Left hindlimb (tissue), 1 donor: ENCODE measurements around the gene MYH15.

Experiments used
- DNase-seq: peaks from one replicate; pipeline ENCODE4 v3.0.0-alpha.2; 2018

MYH15 gene

DNA sequence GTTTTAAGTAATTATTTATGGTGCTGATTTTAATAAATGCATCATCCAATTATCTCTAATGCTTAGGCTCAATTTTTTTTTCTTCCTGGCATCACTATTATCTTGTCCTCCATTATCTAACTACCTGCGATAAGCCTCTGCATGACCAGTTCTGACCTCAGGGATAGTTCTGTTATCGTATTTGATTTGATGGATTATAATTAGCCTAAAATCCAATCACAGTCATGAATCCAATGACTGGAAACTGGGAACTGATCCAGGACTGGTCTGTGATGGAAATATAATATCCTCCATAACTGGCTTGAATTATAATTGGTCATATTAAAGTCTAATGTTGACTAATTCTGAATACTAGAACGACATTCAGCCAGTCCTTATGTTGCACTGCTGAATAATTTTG lies 1.1 kb downstream of the MYH15 start:
- DNase-seq = no peak

DNA sequence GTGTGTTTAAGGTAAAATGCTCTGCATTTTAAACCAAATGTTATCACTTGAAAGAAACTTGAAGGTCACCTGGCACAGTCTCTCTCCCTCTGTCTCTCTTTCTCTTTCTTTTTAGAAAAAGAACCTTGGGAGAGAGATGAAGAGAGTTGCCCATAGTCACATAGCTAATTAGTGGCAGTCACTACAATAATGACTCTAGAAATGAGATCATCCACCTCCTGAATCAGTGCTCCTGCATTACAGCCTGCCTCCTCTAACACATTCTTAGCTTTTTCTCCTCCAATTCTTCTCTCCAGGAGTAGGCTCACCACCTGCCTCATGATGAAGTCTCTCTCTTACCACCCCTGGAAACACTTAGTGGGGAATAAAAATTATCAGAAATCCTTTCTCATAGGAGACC lies 2.5 kb downstream of the MYH15 start:
- DNase-seq = no peak

DNA sequence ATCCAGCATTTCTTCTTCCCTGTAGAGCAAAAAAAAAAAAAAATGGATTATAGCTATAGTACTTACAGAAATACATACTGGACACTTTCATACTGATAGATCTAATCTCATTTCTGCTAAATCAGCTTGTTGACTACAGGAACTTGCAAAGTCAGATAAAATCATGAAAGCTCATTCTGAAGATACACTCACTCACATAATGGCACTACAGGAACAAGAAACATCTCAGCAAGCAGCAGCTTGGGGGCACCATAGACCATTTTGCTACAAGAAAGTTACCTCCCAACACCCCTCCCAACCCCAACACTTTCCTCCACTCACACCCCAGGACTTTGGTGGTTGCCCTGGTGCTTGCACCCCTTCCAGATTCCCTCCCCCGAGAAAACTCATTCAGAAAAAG lies 4.6 kb downstream of the MYH15 start:
- no peak for DNase-seq

DNA sequence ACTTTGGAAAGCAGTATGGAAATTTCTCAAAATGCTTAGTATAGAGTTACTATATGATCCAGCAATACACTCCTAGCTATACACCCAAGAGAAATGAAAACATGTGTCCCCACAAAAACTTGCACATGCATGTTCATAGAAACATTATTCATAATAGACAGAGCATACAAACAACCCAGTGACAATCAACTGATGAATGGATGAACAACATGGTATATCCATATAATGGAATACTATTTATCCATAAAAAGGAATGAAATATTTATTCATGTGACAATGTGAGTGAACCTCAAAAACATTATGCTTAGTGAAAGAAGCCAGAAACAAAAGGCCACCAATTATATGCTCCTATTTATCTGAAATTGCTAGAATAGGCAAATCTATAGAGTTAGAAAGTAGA lies 6.7 kb downstream of the MYH15 start:
- no peak for DNase-seq

DNA sequence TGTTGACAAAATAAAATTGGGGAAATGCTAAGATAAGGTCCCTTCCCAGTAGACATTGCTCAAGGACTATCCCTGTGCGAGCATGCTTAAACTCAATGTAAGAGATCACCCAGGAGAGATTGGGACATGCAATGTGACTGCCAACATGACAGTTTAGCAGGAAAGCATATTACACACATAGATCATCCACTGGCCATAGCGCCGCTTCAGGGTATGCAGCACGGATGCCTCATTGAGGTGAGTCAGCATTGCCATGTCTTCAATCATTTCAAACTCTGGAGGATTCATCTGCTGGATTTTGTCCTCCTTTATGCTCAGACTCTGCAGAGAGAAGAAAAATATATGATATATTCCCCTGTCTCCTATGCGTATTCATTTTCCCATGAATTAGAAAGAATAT lies 8.9 kb downstream of the MYH15 start:
- DNase-seq = no peak

DNA sequence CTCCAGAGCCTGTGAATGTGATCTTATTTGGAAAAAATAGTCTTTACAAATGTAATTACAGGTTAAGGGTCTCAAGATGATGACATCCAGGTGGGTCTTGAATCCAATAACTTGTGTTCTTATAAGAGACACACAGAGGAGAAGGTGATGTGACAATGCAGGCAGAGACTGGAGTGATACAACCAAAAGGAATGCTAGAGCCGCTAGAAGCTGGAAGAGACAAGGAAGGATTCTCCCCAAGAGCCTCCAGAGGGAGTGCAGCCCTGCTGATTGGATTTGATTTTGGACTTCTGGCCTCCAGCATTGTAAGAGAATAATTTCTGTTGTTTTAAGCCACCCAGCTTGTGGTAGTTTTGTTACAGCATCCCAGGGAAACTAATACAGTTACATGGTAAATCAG lies 9.7 kb downstream of the MYH15 start:
- no peak for DNase-seq

DNA sequence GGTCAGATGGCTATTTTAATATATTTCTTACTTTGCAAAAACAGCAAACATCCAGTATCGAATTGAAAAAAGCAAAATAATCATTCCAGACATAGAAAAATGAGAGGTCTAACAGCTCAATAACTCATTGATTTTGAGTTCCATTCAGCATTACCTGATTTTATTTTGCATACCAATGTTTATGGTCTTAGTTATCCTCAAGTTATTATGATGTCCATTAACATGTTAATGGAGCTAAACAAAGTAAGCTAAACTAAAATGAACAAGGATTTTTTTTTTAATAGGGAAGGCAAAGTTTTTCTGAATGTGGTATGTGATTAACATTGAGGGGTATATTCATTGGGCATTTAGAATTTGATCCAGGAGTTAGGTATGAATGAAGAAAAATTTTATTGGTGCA lies 13.1 kb downstream of the MYH15 start:
- no peak for DNase-seq

DNA sequence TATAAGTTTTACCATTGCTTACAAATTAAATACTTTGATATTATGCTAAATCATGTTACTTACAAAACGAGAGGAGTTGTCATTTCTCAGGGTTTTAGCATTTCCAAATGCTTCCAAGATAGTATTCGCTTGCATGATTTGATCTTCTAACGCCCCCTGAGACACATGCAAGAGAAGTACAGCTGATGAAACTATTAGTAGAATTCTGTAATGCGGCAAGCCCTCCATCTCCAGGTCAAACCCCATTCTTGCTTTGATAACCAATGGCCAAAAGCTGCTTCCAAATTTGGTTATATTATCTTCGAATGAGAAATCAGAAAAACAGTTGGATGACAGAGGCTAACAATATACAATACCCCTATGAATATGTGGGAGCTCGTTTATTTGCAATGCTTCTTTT lies 14.7 kb downstream of the MYH15 start:
- DNase-seq = no peak

DNA sequence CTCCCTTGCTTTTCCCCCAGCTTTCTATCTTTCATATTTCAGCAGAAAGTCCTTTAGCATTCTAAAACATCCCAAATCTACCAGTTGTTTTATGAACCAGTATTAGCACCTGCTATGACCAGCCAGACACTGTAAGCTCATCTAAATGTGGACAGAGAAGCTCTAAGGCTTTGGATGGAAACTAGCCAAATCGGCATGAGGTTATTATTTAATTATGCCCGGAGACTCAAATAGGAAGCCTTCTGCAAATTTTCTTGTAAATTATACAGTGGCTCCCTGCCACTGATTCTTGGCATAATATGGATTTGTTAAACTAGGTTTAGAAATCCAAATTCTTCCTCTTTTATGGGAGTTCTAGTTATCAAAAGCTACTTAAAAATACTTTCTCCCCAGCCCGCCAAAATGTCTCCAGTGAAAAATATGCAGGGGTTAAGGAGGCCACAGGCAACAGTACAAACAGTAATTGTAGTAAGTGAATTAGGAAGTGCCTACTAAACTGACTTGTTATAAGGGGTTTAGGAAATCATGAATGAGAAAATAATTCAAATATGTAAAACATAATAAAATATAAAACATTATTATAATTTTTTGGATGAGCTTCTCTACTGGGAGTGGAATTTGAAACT lies 15.4 kb downstream of the MYH15 start:
- DNase-seq = no peak

DNA sequence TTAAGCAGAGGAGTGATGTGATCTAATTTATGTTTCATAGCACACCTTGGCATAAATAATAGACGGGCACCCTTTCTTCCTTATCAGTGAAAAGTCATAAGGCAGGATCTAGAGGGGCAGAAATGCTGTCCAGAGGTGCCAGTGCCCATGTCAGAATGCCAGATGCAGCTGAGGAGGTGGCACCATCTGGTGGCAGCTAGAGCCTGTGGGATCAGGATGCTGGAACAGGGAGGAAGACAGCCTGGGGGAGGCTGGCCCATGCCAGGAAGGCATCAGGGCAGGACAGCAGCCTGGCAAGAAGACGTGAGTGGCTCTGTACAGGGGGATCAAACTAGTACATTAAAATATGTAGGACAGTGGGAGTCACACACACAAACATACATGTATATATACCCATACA lies 16.5 kb downstream of the MYH15 start:
- DNase-seq = no peak

DNA sequence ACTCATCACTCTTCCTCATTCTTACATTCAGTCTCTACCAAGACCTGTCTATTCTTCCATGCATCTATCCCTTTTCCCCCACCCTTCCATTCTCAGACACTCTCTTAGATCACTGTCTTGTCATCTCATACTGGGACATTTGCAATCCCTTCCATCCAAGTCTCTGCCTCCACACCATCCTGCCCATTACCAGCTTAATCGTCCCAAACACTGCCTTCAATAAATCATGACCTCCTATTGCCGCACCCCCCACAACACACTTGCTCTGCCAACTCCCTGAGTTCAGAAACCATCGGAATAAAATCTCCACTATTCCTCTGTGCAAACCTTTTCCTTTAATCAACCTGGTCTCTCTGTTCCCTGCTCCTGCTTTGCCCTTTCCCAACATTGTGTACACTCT lies 18.9 kb downstream of the MYH15 start:
- no peak for DNase-seq

DNA sequence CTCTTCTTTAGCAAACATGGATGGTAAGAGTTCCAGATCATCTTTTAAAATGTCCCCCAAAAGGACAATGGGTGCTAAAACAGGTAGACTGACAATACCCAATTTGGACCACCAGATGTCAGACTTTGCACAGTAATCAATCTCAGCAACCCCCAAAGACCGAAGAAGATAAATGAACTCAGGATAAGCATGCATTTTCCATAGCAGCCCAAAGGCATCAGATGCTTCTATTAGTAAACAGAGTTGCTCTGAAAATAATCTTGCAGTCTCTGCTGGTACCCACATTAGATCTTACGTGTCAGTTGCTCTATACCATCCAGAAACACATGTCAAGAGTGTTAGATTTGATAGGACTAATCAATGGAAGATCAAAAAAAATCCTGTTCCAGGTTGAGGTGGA lies 20.6 kb downstream of the MYH15 start:
- no peak for DNase-seq

DNA sequence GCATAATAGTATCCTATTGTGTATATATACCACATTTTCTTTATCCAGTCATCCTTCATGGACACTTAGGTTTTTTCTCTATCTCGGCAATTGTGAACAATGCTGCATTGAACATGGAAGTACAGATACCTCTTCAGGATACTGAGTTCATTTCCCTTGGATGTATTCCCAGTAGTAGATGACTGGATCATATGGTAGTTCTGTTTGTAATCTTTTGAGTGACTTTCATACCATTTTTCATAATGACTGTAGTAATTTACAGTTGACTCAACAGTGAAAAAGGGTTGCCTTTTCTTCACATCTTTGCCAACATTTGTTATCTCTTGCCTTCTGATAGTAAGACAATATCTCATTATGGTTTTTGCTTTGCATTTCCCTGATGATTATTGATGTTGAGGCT lies 21.8 kb downstream of the MYH15 start:
- DNase-seq = no peak

DNA sequence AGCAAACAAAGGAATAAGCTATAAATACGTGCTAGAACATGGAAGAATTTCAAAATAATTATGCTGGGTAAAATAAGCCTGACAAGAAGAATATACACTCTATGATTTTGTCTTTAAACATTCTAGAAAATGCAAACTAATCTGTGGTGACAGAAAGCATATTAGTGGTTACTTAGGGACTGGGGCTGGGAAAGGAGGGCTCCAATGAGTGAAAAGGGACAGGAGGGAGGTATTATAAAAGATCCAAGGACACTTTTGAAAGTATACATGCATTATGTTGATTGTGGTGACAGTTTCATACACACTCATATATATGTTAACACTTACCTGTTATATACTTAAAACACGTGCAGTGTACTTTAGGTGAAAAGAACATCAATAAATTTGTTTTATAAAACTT lies 23.0 kb downstream of the MYH15 start:
- no peak for DNase-seq

DNA sequence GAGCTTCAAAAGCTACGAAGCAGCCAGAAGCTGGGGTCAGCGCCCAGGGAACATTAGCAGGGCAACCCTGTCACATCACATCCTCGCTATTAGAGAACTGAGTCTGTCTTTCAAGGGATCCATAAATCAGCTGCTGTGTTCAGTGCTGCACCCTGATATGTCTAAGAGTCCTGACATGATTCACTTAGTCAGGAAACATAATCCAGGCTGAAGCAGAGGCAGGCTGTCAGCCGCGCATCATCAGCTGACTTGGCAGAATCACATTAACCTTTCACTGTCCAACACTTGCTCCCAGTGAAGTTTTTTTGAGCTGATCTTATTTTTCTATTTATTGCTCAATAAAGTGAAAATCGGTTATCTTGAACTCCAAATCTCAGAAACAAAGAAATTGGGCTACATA lies 23.5 kb downstream of the MYH15 start:
- DNase-seq = no peak

DNA sequence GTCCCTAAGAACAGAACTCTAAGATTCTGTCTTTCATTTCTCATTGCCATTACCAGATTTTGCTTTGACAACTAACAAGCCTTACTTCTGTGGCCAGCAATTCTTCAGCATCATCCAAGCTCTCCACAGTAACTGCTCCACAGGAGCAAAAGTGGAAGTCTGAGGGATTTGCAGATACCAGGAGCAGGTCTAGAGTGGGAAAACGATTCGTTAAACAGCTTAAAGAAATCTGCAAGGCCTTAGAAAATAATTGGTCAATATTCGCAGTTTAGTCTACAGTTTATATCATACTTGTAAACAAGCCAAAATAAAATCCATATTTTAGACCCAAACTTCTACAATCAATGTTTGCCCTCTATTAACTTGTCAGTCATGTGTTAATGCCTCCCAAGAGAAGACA lies 24.1 kb downstream of the MYH15 start:
- no peak for DNase-seq

DNA sequence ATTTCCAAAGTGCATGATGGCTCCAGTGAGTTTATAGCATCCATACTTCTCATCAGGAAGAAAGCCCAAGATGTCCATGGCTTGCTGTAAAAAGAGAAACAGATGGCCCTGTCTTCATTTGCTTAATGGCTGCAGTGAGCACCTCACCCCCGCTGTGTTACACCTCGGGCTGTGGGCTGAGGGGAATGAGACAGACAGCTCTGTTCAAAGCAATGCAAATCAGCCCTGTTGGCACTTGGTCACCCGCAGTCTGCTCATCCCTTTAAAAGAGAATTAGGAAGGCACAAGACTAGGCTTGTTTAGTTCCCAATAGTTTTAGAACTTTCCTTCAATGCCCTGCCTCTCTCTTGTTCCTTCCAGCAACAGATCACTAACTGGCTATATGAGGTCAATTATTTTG lies 25.2 kb downstream of the MYH15 start:
- DNase-seq = no peak

DNA sequence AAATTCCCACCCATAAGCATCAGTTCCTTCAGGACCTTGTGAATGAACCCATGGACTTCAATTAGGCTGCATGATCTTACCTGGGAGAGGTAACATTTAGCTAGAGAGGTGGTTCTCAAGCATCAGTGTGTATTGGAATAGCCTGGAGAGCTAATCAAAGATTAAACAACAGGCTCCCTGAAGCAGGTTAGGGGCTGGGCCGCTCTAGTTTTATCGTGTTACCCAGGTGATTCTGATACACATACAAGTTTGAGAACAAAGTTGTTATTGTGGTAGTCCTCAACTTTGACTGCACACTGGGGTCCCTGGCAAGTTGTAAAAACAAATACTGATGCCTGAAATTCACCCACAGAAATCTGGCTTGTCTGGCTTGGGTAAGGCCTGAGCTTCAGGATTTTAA lies 31.2 kb downstream of the MYH15 start:
- DNase-seq = no peak

DNA sequence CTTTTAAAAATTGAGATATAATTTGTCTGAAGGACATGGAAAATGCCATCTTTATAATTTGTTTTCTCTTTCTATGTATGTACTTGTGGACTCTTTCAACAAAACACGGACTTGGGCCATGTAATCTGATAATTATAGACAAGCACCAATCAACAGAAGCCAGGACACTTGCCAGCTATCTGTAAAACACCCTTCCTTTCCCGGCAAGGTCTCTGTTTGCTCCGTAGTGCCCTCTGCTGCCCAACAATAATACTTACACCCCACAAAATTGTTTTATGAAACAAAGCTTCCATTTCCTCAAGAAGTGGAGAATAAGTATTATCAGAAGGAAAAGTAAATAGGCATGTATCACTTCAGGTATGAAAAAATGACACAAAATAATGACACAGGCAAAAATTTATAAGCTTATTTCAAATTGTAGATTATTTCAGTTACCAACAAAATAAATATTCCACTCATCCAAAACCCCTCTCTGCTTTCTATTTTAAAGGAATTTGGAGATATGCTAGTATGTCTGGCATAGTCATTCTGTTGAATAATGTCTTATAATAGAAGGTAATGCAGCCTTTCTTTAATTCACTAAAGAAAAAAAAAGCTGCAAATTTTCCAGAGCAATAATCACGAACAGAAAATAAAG lies 32.8 kb downstream of the MYH15 start:
- DNase-seq = peak; percentile 40

DNA sequence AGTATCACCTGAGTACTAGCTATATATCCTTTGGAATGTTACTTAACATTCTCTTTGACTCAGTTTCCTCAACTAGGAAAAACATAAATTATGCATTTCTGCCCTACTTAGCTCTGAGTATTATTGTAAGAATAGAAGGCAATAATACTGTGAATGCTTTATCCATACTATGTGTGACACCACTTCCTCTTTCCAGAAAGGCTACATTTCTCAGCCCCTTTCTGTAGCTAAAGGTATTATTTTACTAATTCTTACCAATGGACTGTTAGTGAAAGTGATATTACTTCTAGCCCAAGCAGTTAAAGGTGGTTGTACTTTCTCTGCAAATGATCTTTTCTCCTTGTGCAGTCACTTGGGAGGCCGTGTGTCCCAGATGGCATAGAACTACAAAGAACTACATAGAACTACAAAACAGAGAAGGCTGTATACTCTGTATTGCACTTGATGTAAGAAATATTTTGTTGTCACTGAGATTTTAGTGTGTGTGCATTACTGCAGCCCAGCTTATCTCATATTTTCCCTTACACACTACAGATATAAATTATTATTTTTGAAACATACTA lies 35.1 kb downstream of the MYH15 start:
- DNase-seq = no peak

DNA sequence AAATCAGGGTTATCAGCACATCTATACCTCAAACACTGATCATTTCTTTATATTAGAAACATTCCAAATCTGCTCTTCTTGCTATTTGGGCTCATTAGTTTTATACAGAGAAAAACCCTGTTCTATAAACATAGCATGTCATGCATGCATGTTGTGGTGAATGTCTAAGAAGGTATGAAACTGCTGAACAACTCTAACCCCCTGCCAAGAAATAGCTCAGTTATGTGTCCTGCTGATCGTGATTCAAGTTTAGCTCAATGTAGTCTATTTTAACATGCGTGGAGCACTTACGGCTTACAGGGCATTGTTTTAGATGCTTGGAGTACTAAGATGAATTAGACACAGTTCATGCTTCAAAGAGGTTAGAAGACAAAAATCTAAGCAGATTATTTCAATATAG lies 35.8 kb downstream of the MYH15 start:
- DNase-seq = no peak

DNA sequence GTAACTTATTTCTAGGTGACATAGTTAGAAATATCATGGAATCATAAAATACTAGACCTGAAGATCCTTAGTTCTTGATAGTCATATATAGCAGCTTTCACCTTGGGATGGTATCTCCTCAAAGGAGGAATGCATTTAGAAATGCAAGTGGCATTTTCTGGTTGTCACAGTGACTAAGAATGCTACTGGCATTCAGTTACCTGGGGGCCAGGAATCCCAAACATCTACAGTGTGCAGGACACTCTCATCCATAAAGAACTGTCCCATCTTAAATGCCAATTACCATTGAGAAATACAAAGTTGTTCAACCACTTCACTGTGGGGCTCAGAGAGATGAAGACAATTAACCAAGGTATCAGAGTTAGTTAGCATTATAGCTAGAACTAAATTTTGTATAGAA lies 36.7 kb downstream of the MYH15 start:
- no peak for DNase-seq

DNA sequence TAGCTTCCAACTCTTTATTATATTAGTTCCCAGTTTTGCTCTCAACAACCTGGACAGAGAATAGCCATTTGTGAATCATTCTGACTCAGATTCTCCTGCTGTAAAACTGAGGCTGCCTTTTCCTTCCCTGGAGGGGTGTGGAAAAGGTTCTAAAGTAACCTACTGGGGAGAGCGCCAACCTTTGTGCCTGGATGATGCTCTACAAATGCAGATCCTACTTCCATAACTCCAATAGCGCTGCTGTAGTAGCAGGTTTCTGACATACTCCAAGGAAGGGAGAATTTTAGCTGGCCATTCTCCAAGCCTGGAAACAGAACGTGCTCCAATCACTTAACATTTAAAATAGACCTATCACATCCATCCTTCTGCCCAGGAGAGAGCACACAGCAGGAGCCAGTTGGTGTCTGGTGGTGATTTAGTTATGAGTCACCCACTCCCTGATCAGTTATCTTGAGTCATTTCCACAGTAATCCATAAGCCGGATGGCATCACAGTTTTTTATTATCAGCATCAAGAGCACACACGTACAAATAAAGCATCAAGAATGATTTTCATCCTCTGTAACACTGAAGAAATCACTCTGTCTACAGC lies 38.3 kb downstream of the MYH15 start:
- DNase-seq = no peak

DNA sequence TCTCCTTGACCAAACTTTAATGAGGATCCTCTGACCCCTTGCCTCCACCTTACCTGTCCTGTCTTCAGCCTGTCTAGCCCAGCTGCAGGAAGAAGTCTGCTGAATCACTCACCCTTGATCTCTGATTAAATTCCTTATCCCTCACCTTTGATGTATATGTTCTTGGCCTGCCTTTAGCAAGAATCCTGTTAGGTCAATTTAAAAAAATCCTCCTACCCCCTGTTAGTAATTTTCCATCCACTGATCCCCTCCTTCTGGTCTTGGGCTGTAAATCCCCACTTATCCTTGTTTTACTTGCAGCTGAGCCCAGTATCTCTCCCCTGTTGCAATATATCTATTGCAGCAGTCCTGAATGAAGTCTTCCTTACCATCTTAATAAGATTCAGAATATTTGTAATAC lies 39.0 kb downstream of the MYH15 start:
- DNase-seq = no peak

DNA sequence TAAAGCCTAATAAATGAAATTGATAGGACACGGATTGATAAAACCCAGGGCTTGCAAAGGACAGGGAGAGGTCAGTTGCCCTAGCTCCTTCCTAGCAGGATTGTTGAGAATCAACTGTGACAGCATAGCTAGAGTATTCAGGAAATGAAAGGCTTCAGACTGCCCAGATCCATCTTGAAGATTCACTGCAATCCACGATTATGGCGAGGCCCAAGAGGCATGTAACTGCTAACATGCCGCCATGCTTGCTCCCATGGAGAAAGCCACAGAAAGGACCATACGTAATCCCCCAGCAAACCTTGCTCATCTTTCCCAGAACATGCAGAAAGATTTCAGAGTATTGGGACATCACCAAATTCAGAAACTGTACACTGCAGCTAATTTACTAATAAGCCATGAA lies 41.3 kb downstream of the MYH15 start:
- DNase-seq = no peak
